ENCODE results near the gene CYTH4.
A peak's percentile ranks its signal among the peaks of the same experiment; 100 is the strongest.

The CYTH4 gene

GRCh38 chr22:37281646-37282384 is 493 bp upstream of the CYTH4 start:
- in situ Hi-C loops (cut with MboI; ENCODE audit: low sequenced_read_pairs, unreplicated experiment) = no loop called here
- TF ChIP-seq, protein P1, sequence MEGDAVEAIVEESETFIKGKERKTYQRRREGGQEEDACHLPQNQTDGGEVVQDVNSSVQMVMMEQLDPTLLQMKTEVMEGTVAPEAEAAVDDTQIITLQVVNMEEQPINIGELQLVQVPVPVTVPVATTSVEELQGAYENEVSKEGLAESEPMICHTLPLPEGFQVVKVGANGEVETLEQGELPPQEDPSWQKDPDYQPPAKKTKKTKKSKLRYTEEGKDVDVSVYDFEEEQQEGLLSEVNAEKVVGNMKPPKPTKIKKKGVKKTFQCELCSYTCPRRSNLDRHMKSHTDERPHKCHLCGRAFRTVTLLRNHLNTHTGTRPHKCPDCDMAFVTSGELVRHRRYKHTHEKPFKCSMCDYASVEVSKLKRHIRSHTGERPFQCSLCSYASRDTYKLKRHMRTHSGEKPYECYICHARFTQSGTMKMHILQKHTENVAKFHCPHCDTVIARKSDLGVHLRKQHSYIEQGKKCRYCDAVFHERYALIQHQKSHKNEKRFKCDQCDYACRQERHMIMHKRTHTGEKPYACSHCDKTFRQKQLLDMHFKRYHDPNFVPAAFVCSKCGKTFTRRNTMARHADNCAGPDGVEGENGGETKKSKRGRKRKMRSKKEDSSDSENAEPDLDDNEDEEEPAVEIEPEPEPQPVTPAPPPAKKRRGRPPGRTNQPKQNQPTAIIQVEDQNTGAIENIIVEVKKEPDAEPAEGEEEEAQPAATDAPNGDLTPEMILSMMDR (IDR thresholded peaks at IDR 0.05; ENCODE audit: borderline replicate concordance, control extremely low read depth, extremely low read depth, insufficient read depth, missing control alignments) = no peak
- DNase-seq (ENCODE audit: low spot score) = no peak

DNA sequence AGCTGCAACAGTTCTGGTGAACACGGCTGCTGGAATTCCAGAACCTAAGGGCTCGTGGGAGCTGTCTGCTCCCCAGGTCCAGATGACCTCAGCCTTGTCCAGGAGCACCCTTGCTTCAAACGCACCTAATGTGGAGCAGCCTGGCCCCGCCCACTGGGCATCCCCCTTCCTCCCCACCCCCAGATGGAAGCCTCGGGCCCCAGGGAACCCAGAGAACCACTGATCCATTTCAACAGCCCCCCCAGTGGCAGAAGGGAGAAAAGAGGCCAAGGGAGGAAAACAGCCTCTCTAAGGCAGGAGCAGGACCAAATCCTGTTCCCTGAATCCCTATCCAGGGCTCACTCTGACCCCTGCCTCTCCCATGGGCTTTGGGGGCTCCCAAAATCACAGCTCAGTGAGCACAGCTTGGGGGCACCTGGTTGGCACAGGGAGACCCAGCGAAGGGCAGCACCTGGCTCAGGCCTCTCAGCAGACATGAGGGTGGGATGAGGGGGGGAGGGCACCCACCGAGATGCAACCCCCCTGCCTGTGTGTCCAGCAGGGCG is 1.2 kb downstream of the CYTH4 start:
- DNase-seq (ENCODE audit: low spot score) = no peak
- in situ Hi-C loops (cut with MboI; ENCODE audit: low sequenced_read_pairs, unreplicated experiment) = no loop called here
- TF ChIP-seq, protein P1 (IDR thresholded peaks at IDR 0.05; ENCODE audit: borderline replicate concordance, control extremely low read depth, extremely low read depth, insufficient read depth, missing control alignments) = peak; percentile 29

GRCh38 chr22:37284126-37284804 is 2.0 kb downstream of the CYTH4 start:
- TF ChIP-seq, protein P1 (IDR thresholded peaks at IDR 0.05; ENCODE audit: borderline replicate concordance, control extremely low read depth, extremely low read depth, insufficient read depth, missing control alignments) = no peak
- DNase-seq (ENCODE audit: low spot score) = no peak
- in situ Hi-C loops (cut with MboI; ENCODE audit: low sequenced_read_pairs, unreplicated experiment) = no loop called here

DNA sequence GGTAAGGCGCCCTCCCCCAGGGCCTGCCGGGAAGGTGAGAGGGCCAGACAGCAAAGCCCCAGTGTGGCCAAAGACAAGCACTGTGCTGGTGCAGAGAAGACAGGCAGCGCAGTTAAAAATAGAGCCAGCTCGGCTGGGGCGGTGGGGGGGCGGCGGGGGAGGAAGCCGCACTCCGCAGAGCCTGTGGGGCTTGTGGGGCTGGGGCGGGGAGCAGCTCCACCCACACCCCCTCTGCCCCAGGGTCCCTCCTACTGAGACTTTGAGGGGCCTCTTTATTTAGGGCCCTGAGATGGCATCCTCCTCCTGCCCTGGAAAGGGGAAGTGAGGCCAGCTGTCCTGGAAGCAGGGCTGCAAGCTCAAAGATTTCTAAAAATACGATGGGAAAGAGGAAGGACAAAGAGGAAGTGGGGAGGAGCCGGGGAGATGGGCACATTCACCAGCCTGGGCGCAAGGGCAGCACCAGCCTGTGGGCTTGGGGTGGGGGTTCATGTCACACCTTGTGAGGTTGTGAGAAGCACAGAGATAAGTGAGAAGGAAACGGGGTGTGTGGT is 2.6 kb downstream of the CYTH4 start:
- peak; percentile 76 for DNase-seq (ENCODE audit: low spot score)
- in situ Hi-C loops (cut with MboI; ENCODE audit: low sequenced_read_pairs, unreplicated experiment) = no loop called here
- TF ChIP-seq, protein P1 (IDR thresholded peaks at IDR 0.05; ENCODE audit: borderline replicate concordance, control extremely low read depth, extremely low read depth, insufficient read depth, missing control alignments) = no peak

DNA sequence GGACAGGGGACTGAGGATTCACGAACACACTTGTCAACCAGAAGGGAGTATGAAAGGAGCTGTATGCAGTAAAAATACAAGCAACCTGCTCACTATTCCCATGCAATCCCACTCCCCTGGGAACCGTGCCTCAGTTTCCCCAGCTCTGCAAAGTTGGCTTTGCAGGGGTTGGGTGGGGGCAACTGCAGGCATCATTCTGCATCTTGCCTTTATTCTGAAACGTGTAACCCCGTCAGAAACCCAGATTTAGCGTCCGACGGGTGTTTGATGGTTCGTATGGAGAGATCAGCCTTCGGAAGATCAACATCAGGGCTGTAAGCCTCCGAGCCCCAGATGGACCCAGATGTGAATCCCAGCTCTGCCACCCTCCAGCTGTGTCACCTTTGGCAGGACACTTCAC is 3.6 kb downstream of the CYTH4 start:
- TF ChIP-seq, protein P1 (IDR thresholded peaks at IDR 0.05; ENCODE audit: borderline replicate concordance, control extremely low read depth, extremely low read depth, insufficient read depth, missing control alignments) = no peak
- DNase-seq (ENCODE audit: low spot score) = no peak
- in situ Hi-C loops (cut with MboI; ENCODE audit: low sequenced_read_pairs, unreplicated experiment) = no loop called here

- no peak for DNase-seq (ENCODE audit: low spot score)
- TF ChIP-seq, protein P1 (IDR thresholded peaks at IDR 0.05; ENCODE audit: borderline replicate concordance, control extremely low read depth, extremely low read depth, insufficient read depth, missing control alignments) = no peak
- in situ Hi-C loops (cut with MboI; ENCODE audit: low sequenced_read_pairs, unreplicated experiment) = no loop called here
These were observed 5.2 kb downstream of the CYTH4 start for GRCh38 chr22:37287550-37287951.

All from GM13976 (cell line).